DMS153 treated with DMSO at 0.1 percent for 48 hours (cell line): ENCODE data around the gene ZFP36L2.

Experiments
- DNase-seq: peaks from one replicate; lab custom pipeline; 2025; ENCODE audit not compliant: unreplicated experiment; lab: John Stamatoyannopoulos, UW

ZFP36L2 gene, protein sequence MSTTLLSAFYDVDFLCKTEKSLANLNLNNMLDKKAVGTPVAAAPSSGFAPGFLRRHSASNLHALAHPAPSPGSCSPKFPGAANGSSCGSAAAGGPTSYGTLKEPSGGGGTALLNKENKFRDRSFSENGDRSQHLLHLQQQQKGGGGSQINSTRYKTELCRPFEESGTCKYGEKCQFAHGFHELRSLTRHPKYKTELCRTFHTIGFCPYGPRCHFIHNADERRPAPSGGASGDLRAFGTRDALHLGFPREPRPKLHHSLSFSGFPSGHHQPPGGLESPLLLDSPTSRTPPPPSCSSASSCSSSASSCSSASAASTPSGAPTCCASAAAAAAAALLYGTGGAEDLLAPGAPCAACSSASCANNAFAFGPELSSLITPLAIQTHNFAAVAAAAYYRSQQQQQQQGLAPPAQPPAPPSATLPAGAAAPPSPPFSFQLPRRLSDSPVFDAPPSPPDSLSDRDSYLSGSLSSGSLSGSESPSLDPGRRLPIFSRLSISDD

GRCh38 chr2:43226558-43226954, at the start of gene ZFP36L2:
ZFP36L2 (minus strand) TSS chr2:43226606; CDS start chr2:43226315, 291 bp downstream.
- peak; percentile 88 for DNase-seq

DNA sequence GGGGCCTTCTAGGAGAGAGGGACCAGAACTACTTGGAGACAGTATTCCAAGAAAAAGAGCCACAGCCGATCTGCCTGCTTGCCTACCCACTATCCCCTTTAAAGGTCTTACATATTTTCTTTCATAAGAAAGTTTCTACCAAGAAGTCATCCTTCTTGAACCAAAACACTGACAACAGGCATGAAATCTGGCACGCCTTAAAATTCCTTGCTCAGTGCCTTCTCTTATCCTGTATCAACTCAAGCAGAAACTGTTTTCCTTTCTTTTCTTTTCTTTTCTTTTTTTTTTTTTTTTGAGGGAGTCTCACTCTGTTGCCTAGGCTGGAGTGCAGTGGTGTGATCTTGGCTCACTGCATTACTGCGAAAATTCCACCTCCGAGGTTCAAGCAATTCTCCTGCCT, 48.3 kb upstream of the ZFP36L2 start:
- no peak for DNase-seq

GRCh38 chr2:43274055-43274454, 47.6 kb upstream of the ZFP36L2 start:
- no peak for DNase-seq

DNA sequence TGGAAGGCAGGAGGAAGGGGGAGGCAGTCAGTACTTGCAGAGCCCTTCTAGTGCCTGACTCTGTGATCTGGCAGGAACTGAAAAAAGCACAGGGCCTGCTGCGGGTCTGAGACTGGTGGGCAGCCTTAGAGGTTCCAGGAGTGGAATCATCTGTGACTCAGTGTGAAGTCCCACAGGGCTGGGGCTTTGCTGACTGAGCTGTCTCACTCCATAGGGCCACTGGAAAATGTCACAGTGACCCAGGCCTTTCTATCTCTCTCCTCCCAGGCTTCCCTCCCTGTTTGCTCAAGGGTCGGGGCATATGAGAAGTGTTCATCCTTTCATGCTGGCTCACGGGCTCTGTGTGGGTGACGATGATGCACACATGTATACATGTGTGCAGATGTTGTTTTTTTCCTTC, 47.1 kb upstream of the ZFP36L2 start:
- DNase-seq, result no peak

GRCh38 chr2:43270930-43271615, 44.7 kb upstream of the ZFP36L2 start:
- DNase-seq, result no peak

- no peak for DNase-seq
These were observed 44.1 kb upstream of the ZFP36L2 start for GRCh38 chr2:43270461-43270860.

GRCh38 chr2:43269706-43270105, 43.3 kb upstream of the ZFP36L2 start:
- DNase-seq, result no peak

DNA sequence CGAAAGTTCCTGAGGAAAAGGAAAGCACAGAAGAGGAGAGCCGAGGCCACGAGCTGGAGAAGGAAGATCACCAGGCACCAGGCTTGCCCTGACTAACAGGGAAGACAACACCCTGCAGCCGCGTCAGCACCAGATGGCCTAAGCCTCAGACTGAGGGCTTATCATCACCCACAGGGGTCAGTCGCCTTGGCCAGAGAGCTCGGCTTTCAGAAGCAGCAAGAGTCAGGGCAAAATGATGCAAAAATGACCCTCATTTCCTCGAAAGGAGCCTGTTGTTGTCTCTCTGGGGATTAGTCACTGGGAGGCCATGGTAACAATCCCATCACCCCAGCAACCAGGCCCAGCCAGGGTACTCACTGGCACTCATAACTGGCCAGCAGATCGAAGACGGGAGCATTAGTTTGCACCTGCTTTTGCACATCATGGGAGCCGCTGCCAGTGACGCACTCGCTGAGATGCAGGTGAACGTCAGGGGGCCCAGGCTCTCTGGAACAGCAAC, 42.7 kb upstream of the ZFP36L2 start:
- no peak for DNase-seq

DNA sequence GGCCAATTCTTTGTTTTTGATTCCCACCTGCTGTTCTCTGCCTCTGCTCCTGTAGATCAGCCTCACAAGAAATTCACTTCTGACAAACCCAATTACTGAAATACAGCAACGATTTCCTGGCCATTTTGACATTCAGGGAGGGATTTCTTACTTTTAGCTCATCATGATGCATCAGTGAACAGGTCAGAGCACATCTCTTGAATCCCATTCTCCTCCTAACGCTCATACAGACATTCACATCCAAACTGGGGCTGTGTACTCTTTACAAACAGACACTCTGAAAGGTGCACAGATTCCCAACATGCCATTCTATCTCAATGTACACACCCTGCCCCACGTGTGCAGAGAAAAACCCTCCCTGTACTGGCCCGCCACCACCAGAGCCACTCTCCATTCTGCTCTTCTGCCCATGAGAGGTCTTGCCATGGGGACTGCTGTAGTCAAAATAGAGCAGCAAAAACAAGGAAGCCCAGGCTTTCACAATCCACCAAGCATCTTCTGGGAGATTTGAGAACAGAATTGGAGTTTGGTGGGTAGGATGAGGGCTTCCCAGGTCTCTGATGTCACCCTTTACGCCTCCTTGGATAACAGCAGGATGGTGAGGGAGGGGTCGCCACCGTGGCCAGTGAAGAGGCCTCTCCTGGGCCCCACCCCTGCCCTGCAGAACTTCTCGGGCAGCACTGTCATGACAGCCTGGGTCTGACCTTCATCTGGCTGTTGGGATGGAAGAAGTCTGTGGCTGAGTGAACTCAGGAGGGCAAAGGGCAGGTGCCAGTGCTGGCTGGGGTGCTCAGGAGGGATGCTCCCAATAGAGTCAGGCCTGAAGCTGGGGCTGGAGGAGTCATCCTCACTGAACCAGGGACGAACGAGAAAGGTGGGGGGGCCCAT, 41.9 kb upstream of the ZFP36L2 start:
- DNase-seq, result no peak

DNA sequence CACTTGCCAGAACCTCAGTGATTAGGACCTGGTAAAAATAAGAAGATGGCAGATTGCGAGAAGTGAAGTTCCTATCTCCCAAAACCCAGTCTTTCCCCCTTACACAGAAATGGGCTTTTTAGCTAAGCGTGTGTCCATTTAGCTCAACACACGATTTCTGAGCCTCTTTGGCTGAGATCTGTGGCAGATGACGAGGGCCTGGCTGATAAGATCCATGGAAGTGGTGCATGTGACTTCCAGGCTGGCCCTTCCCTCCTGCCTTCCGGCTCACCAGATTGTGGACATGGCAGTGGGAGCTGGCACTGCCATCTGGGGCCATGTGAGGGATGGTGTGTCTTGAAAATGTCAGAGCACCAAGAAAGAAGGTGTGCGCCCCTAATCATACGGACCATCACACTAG, 41.0 kb upstream of the ZFP36L2 start:
- no peak for DNase-seq

DNA sequence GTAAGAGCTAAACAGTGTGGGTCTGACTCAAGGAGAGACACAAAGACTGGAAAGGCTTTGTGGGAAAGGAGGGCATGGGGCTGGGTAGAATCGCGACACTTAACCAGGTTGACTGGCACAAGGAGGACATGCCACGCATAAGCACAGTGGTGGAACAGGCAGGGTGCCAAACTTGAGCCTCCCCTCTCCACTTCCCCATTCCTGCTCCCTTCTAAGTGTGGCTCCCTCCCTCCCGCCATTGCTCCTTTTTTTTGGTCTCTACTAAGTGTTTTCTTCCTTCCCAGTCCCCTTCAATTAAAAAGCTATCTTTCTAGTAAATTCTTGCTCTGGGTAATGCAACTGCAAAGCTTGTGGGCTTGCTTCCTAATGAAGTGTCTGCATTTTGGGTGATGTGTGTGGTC, 40.3 kb upstream of the ZFP36L2 start:
- no peak for DNase-seq

GRCh38 chr2:43265421-43265820, 39.0 kb upstream of the ZFP36L2 start:
- no peak for DNase-seq

GRCh38 chr2:43265001-43265400, 38.6 kb upstream of the ZFP36L2 start:
- no peak for DNase-seq

DNA sequence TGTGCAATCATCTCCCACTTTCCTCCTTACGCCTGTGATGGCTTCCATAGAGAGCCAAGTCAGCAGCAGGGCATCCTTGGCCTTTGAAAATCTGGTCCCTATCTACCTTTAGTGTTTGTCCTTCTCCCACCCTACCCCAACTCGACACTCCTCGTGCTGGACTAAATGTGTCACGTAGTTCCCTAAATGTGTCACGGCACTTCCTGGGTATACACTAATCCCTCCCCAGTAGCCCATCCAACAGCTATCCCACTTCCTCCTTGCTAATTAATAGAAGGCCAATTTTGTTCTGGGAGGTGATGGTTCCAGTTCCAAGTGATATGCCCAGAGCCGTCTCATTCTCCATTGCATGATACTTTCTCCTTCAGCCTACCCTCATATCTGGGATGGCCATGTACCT, 36.5 kb upstream of the ZFP36L2 start:
- DNase-seq, result no peak

DNA sequence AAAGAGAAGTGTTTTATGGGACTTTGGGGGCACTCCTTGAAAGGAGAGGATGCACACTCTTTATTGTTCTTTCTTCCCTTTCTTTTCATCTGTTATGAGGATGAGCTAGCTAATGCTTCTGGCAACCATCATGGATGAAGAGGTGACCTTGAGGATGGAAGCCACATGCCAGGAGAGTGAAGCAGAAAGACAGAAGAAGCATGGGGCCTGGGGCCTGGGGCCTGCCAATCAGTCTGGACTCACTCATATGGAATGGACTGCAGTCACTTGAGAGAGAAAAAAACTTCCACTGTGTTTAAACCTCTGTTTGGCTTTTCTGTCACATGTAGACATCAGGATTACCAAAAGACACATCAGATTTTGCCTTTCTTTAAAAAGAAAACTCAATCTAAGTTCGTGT, 35.8 kb upstream of the ZFP36L2 start:
- DNase-seq, result no peak

GRCh38 chr2:43259512-43259911, 33.1 kb upstream of the ZFP36L2 start:
- DNase-seq, result no peak

DNA sequence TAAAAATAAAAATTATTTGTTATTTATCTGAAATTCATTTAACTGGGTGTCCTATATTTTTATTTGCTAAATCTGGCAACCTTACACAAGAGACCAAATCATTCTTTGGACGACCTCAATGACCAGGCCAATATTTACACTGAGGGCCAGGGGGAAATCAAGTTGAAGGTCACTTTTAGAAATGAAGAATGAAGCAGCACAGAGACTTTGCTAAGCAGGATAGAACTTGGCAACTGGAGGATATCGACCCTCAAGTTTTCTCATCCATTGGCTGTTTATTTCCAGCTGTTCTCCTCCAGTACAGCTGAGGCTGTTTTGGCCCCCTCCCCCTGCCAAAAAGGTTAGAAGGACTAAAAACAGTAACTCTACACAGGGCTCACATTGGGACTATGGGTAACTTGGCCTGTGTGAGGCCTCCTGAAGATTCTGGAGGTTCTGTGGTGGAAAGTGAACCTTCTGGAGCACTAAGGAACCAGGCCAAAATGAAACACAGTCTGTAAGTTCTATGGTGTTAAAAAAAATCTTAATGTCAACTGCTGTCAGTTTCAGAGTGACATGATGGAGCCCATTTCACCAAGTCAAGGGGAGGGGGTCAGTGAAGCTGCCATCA, 32.2 kb upstream of the ZFP36L2 start:
- DNase-seq, result no peak

DNA sequence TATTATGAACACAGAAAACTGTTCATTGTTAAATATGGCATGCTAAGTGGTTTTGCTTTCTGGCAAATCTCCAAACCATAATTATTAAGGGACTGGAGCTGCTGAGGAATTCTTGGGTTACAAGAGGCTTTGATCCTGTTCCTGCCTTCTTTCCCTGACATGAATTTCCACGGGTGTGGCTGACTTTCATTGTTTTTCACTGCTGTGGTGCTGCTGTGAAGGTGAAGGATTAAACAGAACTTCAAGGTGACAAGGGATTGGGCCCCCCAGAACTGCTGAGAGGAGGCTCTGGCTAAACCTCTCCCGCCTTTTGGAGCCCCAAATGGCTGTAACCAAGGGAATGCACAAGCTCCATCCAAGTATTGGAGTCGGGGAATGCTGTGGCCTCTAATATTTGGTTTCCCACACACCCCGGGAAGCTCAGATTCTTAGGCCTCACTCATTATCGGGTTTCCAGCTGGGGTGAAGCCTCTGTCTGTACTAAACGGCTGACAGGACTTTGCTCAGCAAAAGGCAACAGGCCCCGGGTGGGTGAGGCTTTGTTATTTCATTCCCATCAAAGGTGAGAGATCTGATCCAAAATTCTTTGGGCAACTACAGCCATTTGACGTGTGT, 29.0 kb upstream of the ZFP36L2 start:
- no peak for DNase-seq

DNA sequence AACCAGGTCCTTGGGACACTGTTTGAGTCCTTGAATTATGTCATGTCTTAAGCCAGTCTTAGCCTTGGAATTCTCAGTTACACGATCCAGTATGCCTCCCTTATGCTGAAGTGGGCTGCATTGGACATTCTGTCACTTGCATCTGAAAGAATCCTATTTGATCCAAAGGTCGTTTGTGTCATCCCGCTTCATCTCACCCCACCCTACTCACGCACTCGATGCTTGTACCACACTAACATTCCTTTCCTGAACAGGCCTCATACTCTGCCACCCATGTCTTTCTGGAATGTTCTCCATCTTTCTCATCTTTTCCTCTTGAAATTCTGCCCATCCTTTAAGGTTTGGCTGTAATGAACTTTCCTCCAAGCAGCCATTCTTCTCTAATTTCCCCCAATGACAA, 27.9 kb upstream of the ZFP36L2 start:
- DNase-seq, result no peak

DNA sequence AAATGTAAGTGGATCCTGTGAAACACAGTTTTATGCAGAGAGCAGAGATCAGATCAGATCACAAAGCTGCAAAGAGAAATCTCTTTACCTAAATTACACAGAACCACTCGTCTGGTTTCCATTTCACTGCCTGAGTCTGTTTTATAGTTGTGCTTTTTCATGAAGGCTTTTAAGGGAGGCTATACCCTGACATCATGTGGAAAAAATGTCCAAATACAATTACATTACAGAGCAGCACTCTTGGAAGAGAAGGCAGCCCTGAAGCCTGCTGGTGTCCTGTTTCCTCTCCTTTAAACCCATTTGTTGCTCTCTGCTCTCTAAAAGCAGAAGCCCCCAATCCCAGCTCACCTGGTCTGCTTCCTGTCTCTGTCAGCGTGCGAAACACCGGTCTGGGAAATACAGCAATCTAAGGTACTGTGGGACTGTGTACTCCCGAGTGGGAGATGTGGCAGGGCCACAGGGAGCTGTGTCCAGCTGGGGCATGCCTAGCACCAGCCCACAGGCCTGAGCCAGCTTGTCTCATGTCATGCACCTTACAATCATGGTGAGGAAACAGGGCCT, 24.8 kb upstream of the ZFP36L2 start:
- no peak for DNase-seq
